Measurements from ENCODE around the gene DBF4. TPM values are rescaled to one million over a fixed set of nuclear protein-coding genes. Genes with fewer than 3 reads are reported as not detected.

DBF4 gene
- total and polyA plus RNA-seq, 2 of the 13 experiments (the other 11 are each of a cell fraction or from before 2014, with no cell fraction given): 5.0 to 64.4 TPM

GRCh38 chr7:87926581-87927461, 50.5 kb downstream of the DBF4 start:
- no peaks in the 10 kb centered on the region for H3K79me2 ChIP-seq (ENCODE audit: insufficient read depth, low read length)
- FAIRE-seq (peak; percentile 78), ATAC-seq (peak; percentile 94), DNase-seq (ENCODE audit: low spot score) (peak; percentile 30)
- no peak overlapping the region for H3K9ac ChIP-seq (ENCODE audit: insufficient read depth, low read depth, low read length)
- H4K20me1 ChIP-seq (ENCODE audit: insufficient read depth, low read length): no peaks in the 10 kb centered on the region
- intact Hi-C loops (cut with micrococcal nuclease; ENCODE audit: unreplicated experiment): no loop called here
- ChIA-PET POLR2A (no interaction called here), CTCF (ENCODE audit: low intra/inter-chr PET ratio, low total read pairs) (no interaction called here)
- in situ Hi-C loops (cut with HindIII; ENCODE audit: extremely low pct_ligation_motif_present, low pct_unique_long_range_greater_than_20kb): no loop called here
- H3K36me3 ChIP-seq (replicated peaks in 1 of 2; ENCODE audit: control insufficient read depth in 1 of 2, insufficient read depth in 2 of 2, low read length in 2 of 2): no peaks in the 10 kb centered on the region
- peaks cover 11% of the 10 kb centered on the region for H3K4me1 ChIP-seq (ENCODE audit: insufficient read depth, low read length)
- H3K27ac ChIP-seq (ENCODE audit: extremely low read length, insufficient read depth, low read length): no peak overlapping the region
- H2AFZ ChIP-seq (ENCODE audit: low read length): no peak overlapping the region
- H3K4me2 ChIP-seq (ENCODE audit: low read depth, low read length): peak overlapping the region; percentile 75
- H3K27me3 ChIP-seq (ENCODE audit: control insufficient read depth in 1 of 2, insufficient read depth in 2 of 2, low read length in 2 of 2): peaks cover 0 to 7% of the 10 kb centered on the region in 2 experiments; a peak in 1 of 5 replicates
- no TSS peak for BruUV-seq (replicated peaks)
- no peaks in the 10 kb centered on the region for H3K9me3 ChIP-seq (ENCODE audit: low read length)
- 23% methylated on average over 2 of the region's 6 CpGs for WGBS (ENCODE audit: low lambda C conversion rate)
- peak overlapping the region in 1 of 3 experiments; percentile 39; a peak in 1 of 6 replicates for H3K4me3 ChIP-seq (replicated peaks in 1 of 3; ENCODE audit: insufficient read depth in 1 of 3, low read depth in 2 of 3, low read length in 3 of 3)
- TF ChIP-seq HDAC1 (CRISPR knock-in tag; IDR thresholded peaks at IDR 0.05): peak; percentile 52
- no peak for TF ChIP-seq NR2F6 (IDR thresholded peaks at IDR 0.05)
- TF ChIP-seq NR2F6 (CRISPR knock-in tag; IDR thresholded peaks at IDR 0.05): 0 out of 2 replicates have a peak, but pooled peaks have one; percentile 25
- TF ChIP-seq, protein P1, sequence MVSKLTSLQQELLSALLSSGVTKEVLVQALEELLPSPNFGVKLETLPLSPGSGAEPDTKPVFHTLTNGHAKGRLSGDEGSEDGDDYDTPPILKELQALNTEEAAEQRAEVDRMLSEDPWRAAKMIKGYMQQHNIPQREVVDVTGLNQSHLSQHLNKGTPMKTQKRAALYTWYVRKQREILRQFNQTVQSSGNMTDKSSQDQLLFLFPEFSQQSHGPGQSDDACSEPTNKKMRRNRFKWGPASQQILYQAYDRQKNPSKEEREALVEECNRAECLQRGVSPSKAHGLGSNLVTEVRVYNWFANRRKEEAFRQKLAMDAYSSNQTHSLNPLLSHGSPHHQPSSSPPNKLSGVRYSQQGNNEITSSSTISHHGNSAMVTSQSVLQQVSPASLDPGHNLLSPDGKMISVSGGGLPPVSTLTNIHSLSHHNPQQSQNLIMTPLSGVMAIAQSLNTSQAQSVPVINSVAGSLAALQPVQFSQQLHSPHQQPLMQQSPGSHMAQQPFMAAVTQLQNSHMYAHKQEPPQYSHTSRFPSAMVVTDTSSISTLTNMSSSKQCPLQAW (CRISPR knock-in tag; IDR thresholded peaks at IDR 0.05): 0 out of 2 replicates have a peak, but pooled peaks have one; percentile 28
- 0 out of 2 replicates have a peak, but pooled peaks have one; percentile 14 for TF ChIP-seq HNF4G (IDR thresholded peaks at IDR 0.05; ENCODE audit: borderline replicate concordance, low read depth, low read length)
- TF ChIP-seq HNF4G (CRISPR knock-in tag; IDR thresholded peaks at IDR 0.05; ENCODE audit: borderline replicate concordance, low read depth): peak; percentile 43; the same call in 1 of the 2 replicates
- TF ChIP-seq ZNF530 (CRISPR knock-in tag; IDR thresholded peaks at IDR 0.05; ENCODE audit: low read depth): no peak
- TF ChIP-seq ZNF891 (CRISPR knock-in tag; IDR thresholded peaks at IDR 0.05): peak; percentile 42; the same call in 1 of the 2 replicates
- TF ChIP-seq NCOA5 (CRISPR knock-in tag; IDR thresholded peaks at IDR 0.05): no peak
- TF ChIP-seq CTCF (CRISPR knock-in tag; IDR thresholded peaks at IDR 0.05): peak; percentile 67
- TF ChIP-seq FOXC1 (CRISPR knock-in tag; IDR thresholded peaks at IDR 0.05; ENCODE audit: borderline replicate concordance): peak; percentile 23; the same call in 1 of the 2 replicates
- no peak for TF ChIP-seq ZFY (CRISPR knock-in tag; IDR thresholded peaks at IDR 0.05)
- TF ChIP-seq ZNF501 (CRISPR knock-in tag; IDR thresholded peaks at IDR 0.05): peak; percentile 76
- TF ChIP-seq ZBTB7B (CRISPR knock-in tag; IDR thresholded peaks at IDR 0.05): 0 out of 2 replicates have a peak, but pooled peaks have one; percentile 16
- 0 out of 2 replicates have a peak, but pooled peaks have one; percentile 17 for TF ChIP-seq NFE2L2 (IDR thresholded peaks at IDR 0.05; ENCODE audit: low read length)
- peak; percentile 39 for TF ChIP-seq STAG1 (CRISPR knock-in tag; IDR thresholded peaks at IDR 0.05)
- TF ChIP-seq POLR2G (IDR thresholded peaks at IDR 0.05; ENCODE audit: low read depth, low read length): no peak
- no peak for TF ChIP-seq ZNF275 (CRISPR knock-in tag; IDR thresholded peaks at IDR 0.05; ENCODE audit: borderline replicate concordance)
- no peak for TF ChIP-seq ZNF136 (CRISPR knock-in tag; IDR thresholded peaks at IDR 0.05; ENCODE audit: low read depth)
- TF ChIP-seq HNF4A (CRISPR knock-in tag; IDR thresholded peaks at IDR 0.05): peak; percentile 67
- 0 out of 2 replicates have a peak, but pooled peaks have one; percentile 24 for TF ChIP-seq ZNF777 (CRISPR knock-in tag; IDR thresholded peaks at IDR 0.05)
